ENCODE measurements around the gene CCDC63.

- TF ChIP-seq, protein P1, sequence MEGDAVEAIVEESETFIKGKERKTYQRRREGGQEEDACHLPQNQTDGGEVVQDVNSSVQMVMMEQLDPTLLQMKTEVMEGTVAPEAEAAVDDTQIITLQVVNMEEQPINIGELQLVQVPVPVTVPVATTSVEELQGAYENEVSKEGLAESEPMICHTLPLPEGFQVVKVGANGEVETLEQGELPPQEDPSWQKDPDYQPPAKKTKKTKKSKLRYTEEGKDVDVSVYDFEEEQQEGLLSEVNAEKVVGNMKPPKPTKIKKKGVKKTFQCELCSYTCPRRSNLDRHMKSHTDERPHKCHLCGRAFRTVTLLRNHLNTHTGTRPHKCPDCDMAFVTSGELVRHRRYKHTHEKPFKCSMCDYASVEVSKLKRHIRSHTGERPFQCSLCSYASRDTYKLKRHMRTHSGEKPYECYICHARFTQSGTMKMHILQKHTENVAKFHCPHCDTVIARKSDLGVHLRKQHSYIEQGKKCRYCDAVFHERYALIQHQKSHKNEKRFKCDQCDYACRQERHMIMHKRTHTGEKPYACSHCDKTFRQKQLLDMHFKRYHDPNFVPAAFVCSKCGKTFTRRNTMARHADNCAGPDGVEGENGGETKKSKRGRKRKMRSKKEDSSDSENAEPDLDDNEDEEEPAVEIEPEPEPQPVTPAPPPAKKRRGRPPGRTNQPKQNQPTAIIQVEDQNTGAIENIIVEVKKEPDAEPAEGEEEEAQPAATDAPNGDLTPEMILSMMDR (conservative IDR thresholded peaks at IDR 0.05) = no peak
- TF ChIP-seq ZFX (IDR thresholded peaks at IDR 0.05) = no peak
Measured at GRCh38 chr12:110907583-110907982, 60.8 kb downstream of the CCDC63 start.

Measured in C4-2B (cell line).